B cell (primary cell): ENCODE results near the gene CAMTA1.

ENCODE experiments used
- EZH2 ChIP-seq: IDR thresholded peaks from 2 replicates; pipeline ENCODE4 v1.6.1; 2012; ENCODE audit warnings: borderline replicate concordance, low read depth, mild to moderate bottlenecking, moderate library complexity, low read length; ENCODE audit not compliant: insufficient read depth, poor library complexity, severe bottlenecking
- TF ChIP-seq, protein P1 (sequence below): fragments of 200-600 bp; IDR thresholded peaks from one replicate; pipeline ENCODE4 v1.8.0; 2022; ENCODE audit warnings: antibody characterized with exemption, mild to moderate bottlenecking

DNA sequence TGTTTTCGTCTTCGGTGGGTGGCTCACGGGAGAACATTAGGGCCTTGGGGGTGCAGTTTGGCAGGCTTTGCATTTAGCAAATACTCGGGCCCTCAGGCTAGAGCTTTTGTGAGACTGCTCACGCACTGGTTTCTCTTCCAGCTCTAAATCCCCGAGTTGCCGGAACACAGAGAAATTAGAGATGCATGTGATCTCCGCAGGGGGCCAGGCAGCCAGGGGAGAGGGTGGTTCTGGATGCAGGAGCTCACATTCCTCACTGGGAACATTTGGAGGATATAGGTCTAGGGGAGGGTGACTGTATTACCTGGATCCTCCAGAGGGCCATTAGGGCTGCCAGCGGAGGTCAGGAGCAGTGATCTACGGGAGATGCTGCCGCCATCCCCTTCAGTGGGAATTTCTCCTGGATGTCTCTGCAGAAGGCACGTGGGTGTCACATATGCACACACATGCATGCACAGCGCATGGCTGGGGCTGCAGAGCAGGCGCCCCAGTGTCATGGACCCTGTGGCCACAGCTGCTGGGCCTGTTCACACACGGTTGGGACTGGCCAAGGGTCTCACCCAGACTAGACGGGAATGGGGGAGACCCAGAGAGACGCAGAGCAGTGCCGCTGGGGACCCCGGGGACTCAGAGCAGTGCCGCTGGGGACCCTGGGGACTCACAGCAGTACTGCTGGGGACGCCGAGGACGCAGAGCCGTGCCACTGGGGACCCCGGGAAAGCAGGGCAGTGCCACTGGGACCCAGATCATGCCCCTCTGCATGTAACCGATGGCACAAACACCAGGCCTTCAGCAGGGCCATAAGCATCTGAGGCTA is 258.7 kb downstream of the CAMTA1 start:
- TF ChIP-seq, protein P1, sequence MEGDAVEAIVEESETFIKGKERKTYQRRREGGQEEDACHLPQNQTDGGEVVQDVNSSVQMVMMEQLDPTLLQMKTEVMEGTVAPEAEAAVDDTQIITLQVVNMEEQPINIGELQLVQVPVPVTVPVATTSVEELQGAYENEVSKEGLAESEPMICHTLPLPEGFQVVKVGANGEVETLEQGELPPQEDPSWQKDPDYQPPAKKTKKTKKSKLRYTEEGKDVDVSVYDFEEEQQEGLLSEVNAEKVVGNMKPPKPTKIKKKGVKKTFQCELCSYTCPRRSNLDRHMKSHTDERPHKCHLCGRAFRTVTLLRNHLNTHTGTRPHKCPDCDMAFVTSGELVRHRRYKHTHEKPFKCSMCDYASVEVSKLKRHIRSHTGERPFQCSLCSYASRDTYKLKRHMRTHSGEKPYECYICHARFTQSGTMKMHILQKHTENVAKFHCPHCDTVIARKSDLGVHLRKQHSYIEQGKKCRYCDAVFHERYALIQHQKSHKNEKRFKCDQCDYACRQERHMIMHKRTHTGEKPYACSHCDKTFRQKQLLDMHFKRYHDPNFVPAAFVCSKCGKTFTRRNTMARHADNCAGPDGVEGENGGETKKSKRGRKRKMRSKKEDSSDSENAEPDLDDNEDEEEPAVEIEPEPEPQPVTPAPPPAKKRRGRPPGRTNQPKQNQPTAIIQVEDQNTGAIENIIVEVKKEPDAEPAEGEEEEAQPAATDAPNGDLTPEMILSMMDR: no peak
- no peak for TF ChIP-seq EZH2
